DND-41 (cell line): ENCODE results near the gene BCL2L13.

Source experiments
- EZH2 ChIP-seq: IDR thresholded peaks from 3 replicates; pipeline ENCODE4 v1.6.1; 2012; ENCODE audit warnings: borderline replicate concordance, low read depth, mild to moderate bottlenecking, moderate library complexity, low read length, inconsistent platforms; ENCODE audit not compliant: severe bottlenecking
- TF ChIP-seq, protein P1 (sequence below): IDR thresholded peaks from 2 replicates; pipeline ENCODE4 v1.5.1; 2012; ENCODE audit warnings: borderline replicate concordance, low read length, moderate library complexity, mild to moderate bottlenecking; ENCODE audit not compliant: poor library complexity, severe bottlenecking; ENCODE audit errors: extremely low read depth

DNA sequence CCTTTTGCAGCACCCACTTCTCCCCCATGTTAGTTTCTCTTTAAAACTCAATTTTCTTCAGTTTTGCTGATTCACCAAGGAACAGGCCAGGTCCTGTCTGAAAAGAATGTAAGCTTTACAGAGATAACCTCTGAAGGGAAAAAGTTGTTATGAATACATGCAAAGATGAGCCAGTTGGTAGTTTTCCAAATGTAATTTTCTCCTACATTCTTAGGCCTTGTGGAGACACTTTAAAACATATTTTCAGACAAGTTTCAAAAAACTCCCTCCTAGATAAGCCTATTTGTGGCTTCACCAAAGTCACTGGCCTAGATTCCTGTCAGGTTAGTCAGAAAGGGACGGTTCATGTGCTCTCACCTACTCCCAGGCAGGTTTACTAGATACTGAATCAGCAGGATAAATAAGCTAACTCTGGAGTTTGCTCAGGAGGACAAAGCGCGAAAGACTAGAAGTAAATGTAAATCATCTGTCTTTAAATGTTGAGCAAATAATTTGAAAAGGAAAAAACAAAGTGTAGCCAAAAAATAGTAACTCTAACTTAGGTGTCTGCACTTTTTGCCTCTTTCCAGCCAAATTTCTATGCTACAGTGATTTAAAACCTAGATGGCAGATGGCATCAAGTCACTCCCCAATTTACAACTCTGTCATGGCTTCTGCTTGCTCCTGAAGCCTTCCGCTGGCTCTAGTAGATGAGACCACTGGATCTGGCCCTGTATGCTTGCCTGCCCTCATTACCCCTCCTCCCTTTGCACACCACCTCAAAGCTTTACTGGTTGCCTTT lies 5.2 kb upstream of the BCL2L13 start:
- no peak for TF ChIP-seq EZH2
- TF ChIP-seq, protein P1, sequence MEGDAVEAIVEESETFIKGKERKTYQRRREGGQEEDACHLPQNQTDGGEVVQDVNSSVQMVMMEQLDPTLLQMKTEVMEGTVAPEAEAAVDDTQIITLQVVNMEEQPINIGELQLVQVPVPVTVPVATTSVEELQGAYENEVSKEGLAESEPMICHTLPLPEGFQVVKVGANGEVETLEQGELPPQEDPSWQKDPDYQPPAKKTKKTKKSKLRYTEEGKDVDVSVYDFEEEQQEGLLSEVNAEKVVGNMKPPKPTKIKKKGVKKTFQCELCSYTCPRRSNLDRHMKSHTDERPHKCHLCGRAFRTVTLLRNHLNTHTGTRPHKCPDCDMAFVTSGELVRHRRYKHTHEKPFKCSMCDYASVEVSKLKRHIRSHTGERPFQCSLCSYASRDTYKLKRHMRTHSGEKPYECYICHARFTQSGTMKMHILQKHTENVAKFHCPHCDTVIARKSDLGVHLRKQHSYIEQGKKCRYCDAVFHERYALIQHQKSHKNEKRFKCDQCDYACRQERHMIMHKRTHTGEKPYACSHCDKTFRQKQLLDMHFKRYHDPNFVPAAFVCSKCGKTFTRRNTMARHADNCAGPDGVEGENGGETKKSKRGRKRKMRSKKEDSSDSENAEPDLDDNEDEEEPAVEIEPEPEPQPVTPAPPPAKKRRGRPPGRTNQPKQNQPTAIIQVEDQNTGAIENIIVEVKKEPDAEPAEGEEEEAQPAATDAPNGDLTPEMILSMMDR, result no peak
